Activated CD8-positive, alpha-beta memory T cell treated with anti-CD3 and anti-CD28 coated beads for 4 hours (primary cell): Measurements from ENCODE around the gene SLAIN1.
"Not testable (repeated sequence)": the region's sequence is repeated elsewhere in the genome, so short reads cannot be mapped to it uniquely, and the experiment has no call there.

Experiments
- DNase-seq, 2 donors: peaks; one replicate each; pipeline ENCODE4 v3.0.0-alpha.2; 2020; ENCODE audit warnings: low read depth in 2 of 2

Gene SLAIN1

DNA sequence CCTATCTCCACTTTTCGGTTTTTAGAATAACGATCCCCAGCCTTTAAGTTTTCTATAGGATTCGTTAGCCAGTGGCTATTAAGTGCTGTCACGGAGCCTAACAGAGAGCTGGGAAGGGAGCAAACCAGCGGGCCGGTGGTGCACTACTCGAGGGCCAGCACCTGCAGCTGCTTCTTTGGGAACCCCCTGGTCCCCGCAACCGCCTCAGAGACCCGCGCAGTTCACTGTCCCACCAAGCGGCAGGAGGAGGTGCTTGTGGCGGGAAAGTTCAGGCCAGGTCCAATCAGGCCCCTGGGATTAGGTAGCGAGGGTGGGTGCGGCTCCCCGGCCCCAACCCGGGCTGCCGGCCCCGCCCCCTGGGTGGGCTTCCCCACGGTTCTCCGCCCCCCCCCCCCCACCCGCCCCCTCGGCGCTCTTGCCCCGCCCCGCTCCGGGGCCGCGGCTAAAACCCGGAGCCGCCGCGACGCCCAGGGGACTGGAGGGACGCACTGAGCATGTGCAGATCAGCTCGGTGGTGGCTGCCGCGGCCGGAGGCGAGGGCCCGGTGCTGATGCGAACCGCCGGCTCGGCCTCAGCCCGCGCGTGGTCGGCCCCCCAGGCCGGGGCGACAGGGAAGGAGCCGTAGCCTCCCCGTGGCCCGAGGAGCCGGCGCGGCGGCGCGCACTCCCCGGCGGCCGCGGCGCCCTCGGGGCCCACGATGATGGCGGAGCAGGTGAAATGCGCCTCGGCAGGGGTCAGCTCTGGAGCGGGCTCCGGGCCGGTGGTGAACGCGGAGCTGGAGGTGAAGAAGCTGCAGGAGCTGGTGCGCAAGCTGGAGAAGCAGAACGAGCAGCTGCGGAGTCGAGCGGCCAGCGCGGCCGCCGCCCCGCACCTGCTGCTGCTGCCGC lies at the start of gene SLAIN1:
SLAIN1 (plus strand) TSS at position 471 of the 887 bp plus-strand sequence; CDS start at position 698, 227 bp downstream.
- DNase-seq, result peak; percentile 64 to 71

- no peak for DNase-seq
Measured at GRCh38 chr13:77650409-77650808, 47.1 kb upstream of the SLAIN1 start.

GRCh38 chr13:77653301-77653700 lies 44.2 kb upstream of the SLAIN1 start:
- no peak for DNase-seq

DNA sequence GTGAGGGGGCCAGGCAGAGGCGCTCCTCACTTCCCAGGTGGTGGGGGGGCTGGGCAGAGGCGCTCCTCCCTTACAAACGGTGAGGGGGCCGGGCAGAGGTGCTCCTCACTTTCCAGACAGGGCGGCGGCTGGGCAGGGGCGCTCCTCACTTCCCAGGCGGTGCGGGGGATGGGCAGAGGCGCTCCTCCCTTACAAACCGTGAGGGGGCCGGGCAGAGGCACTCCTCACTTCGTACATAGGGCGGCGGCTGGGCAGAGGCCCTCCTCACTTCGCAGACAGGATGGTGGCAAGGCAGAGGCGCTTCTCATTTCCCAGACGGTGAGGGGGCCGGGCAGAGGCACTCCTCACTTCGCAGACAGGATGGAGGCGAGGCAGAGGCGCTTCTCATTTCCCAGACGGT lies 37.5 kb upstream of the SLAIN1 start:
- not testable (repeated sequence) for DNase-seq

GRCh38 chr13:77660841-77661250 lies 36.6 kb upstream of the SLAIN1 start:
- DNase-seq, result no peak

- DNase-seq, result not testable (repeated sequence)
Measured at GRCh38 chr13:77662301-77662700, 35.2 kb upstream of the SLAIN1 start.

DNA sequence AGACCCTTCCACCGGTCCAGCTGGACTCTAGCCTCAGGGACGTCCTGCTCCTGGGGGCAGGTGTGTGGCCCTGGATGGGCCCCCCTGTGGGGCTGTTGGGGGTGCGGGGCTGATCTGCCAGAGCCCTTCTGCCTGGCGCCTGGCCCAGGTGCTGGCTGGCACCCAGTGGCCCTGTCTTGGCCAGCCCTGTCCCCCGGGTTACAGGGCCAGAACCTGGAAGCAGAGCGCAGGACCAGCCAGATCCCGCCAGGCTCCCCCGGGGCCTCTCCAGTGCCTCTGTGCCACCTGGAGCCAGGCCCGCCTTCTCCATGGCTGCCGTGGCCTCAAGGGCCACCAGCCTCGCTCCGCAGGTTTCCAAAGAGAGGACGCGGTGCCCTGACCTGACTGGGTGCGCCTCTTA lies 34.7 kb upstream of the SLAIN1 start:
- DNase-seq, result not testable (repeated sequence)

GRCh38 chr13:77674852-77675251 lies 22.6 kb upstream of the SLAIN1 start:
- DNase-seq, result no peak

GRCh38 chr13:77678691-77679235 lies 18.7 kb upstream of the SLAIN1 start:
- no peak for DNase-seq

DNA sequence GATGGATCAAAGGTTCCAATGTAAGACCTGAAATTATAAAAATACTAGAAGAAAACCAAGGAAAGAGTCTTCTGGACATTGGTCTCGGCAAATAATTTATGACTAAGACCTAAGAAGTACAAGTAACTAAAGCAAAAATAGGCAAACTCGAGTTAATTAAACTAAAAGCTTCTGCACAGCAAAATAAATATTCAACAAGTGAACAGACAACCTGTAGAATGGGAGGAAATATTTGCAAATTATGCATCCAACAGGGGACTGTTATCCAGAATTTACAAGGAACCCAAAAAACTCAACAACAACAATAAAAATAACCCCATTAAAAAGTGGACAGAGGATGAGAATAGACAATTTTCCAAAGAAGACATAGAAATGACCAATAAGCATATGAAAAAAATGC lies 9.7 kb upstream of the SLAIN1 start:
- DNase-seq, result no peak

- DNase-seq, result no peak
Measured at GRCh38 chr13:77691871-77692270, 5.6 kb upstream of the SLAIN1 start.

- DNase-seq, result no peak
Measured at GRCh38 chr13:77692746-77693448, 4.6 kb upstream of the SLAIN1 start.

DNA sequence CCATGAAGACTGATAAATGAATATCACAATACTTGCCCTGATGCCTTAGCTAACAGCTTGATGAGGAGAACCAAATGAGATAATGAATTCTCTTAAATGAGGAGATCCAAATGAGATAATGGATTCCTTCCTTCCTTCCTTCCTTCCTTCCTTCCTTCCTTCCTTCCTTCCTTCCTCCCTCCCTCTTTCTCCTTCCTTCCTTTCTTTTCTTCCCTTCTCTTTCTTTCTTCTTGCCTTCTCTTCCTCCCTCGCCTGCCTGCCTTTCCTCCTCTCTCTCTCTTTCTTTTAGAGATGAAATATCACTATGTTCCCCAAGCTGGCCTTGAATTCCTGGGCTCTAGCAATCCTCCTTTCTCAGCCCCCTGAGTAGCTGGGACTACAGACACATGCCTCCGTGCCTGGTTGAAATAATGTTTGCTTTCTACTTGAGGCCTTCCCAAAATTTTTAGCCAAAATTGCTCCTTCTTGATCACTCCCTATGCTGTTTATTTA lies 4.0 kb upstream of the SLAIN1 start:
- DNase-seq, result no peak

DNA sequence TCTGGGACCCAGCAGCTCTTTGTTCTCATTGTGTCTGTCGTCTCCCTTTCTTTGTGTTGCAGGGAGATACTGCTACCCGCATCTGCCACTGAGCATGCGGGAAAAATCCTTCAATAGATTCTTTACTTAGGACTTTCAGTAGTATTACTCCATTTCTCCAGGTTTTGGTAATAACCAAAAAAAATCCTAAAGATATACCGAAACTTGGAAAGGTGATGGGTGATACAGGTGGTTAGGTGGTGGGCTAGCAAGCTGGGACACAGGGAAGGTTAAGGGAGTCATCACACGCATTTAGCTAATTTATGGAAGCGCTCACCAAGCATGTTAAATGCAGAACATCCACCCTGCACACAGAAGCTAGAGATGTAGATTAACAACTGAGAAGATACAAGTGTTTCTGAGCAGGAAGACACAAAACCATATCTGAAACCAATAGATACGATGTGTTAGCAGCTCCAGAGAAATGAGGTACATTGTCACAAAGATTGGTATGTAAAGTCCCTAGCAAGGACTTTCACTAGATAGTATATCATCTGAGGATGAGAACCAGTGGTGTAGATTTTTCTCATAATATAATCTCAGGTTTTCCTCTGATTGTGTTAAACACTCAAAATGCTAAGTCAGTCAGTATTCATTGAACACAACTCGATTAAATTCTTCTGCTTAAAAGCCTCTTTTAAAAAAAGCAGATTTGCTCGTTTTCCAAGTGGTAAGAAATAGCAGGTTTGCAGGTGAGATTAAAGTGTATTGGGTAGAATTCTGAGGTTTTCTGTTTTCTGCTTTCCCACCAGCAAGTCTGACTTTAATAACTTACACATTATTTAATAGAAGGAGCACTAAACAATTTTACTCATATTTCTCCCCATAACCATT lies 1.2 kb upstream of the SLAIN1 start:
- DNase-seq, result no peak

DNA sequence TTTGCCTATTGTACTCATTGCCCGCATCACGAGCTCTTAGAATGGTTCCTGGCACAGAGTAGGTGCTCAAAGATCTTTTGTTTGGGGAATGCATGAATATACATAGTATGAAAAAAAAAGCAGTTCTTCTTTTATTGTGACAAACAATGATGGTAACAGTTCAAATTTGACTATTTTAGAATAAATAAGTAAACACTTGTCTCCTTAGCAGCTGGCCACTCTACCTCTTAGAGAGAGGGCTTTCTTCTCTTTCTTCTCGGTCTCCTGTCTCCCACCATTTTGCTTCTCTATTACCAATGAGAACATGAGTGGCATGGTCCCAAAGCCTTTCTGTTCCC lies 639 bp upstream of the SLAIN1 start:
- DNase-seq, result no peak

- peak in 1 of 2 donors; percentile 3 for DNase-seq
Measured at GRCh38 chr13:77698201-77699058, 943 bp downstream of the SLAIN1 start.

DNA sequence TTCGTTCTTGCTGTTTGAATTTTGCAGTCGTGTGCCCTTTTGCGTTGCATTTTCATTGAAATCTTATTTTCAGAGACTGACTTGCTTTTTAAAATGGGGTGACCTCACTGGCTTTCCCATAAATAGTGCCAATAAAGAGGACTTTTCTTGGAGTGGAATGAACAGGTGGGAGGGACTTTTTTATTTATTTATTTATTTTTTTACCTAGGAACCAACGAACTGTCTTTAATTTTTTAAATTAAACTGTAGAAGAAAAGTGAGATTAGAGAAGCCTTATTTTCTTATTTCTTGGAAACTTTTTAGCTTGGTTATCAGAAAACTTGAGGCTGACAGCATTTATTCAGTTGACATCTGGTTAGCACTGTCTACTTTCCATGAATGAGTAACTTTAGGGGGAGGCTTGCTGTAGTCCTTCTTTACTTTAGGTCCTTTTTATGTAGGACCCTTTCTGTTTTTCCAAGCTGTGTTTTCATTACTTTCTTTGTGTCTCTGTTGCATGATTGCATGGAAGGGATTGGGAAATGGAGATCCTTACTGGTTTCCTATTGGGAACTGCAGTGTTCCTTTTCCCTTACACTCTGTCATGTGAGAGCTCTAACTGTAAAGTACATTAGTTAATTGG lies 1.7 kb downstream of the SLAIN1 start:
- DNase-seq, result no peak

GRCh38 chr13:77701305-77701704 lies 3.8 kb downstream of the SLAIN1 start:
- DNase-seq, result no peak

- no peak for DNase-seq
Measured at GRCh38 chr13:77702366-77702765, 4.9 kb downstream of the SLAIN1 start.

- DNase-seq, result no peak
Measured at GRCh38 chr13:77703408-77703807, 5.9 kb downstream of the SLAIN1 start.
